GM19025 (cell line): ENCODE data around the gene DDO.
"Not testable (repeated sequence)": the region's sequence is repeated elsewhere in the genome, so short reads cannot be mapped to it uniquely, and the experiment has no call there.

Experiments
- ATAC-seq: cut with Tn5 transposase; IDR thresholded peaks from one replicate; pipeline ENCODE4 v1.9.1; 2021; ENCODE audit warnings: mild to moderate bottlenecking, low read depth, moderate library complexity; ENCODE audit not compliant: unreplicated experiment

DDO gene

GRCh38 chr6:110415086-110415916 is at the start of gene DDO:
Gene DDO (minus strand): TSS chr6:110415575. CDS start chr6:110413462, 2,113 bp downstream.
- no peak for ATAC-seq

- ATAC-seq: no peak
Measured at GRCh38 chr6:110462884-110463481, 47.6 kb upstream of the DDO start.

GRCh38 chr6:110461376-110461775 is 46.0 kb upstream of the DDO start:
- no peak for ATAC-seq

- ATAC-seq: no peak
Measured at GRCh38 chr6:110459137-110459536, 43.8 kb upstream of the DDO start.

- ATAC-seq: no peak
Measured at GRCh38 chr6:110458476-110458875, 43.1 kb upstream of the DDO start.

- ATAC-seq: not testable (repeated sequence)
Measured at GRCh38 chr6:110457567-110458175, 42.3 kb upstream of the DDO start.

GRCh38 chr6:110456694-110457093 is 41.3 kb upstream of the DDO start:
- no peak for ATAC-seq

- ATAC-seq: no peak
Measured at GRCh38 chr6:110449541-110449895, 34.1 kb upstream of the DDO start.

- no peak for ATAC-seq
Measured at GRCh38 chr6:110448846-110449540, 33.6 kb upstream of the DDO start.

GRCh38 chr6:110447761-110448160 is 32.4 kb upstream of the DDO start:
- ATAC-seq: no peak

GRCh38 chr6:110446405-110446804 is 31.0 kb upstream of the DDO start:
- ATAC-seq: no peak

- no peak for ATAC-seq
Measured at GRCh38 chr6:110440026-110440425, 24.7 kb upstream of the DDO start.

GRCh38 chr6:110439356-110439755 is 24.0 kb upstream of the DDO start:
- ATAC-seq: no peak

GRCh38 chr6:110434961-110435602 is 19.7 kb upstream of the DDO start:
- ATAC-seq: no peak

GRCh38 chr6:110432285-110432900 is 17.0 kb upstream of the DDO start:
- ATAC-seq: no peak

GRCh38 chr6:110430741-110431140 is 15.4 kb upstream of the DDO start:
- ATAC-seq: no peak

- no peak for ATAC-seq
Measured at GRCh38 chr6:110430236-110430635, 14.9 kb upstream of the DDO start.

- ATAC-seq: no peak
Measured at GRCh38 chr6:110428153-110428552, 12.8 kb upstream of the DDO start.

- ATAC-seq: no peak
Measured at GRCh38 chr6:110425816-110426215, 10.4 kb upstream of the DDO start.

- ATAC-seq: no peak
Measured at GRCh38 chr6:110422444-110422822, 7.1 kb upstream of the DDO start.
